ENCODE results near the gene CECR2. TPM values are rescaled to one million over a fixed set of nuclear protein-coding genes. Genes with fewer than 3 reads are reported as not detected.

The CECR2 gene
- total RNA-seq, 3 donors from 2014 or later = 0.05 to 0.14 (median 0.08) TPM

DNA sequence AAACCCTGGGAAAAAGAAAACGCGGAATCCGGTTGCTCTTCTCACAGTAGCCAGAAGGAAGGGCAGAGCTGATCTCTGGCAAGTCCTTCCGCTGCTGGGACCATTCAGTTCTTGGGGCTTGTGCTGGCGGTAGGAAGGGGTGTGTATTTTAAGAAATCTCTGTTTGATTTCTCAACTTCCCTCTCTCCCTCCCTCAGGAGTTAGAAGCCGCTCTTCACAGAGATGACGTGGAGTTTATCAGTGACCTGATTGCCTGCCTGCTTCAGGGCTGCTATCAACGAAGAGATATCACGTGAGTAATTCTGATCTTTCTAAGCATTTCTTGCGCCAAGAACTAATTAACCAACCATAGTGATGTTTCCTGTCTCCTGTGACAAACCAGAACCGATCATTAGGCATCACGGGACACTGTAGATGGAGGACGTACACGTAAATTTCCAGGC is 108.2 kb downstream of the CECR2 start:
- H3K9me3 Mint-ChIP-seq = no peaks in the 10 kb centered on the region

DNA sequence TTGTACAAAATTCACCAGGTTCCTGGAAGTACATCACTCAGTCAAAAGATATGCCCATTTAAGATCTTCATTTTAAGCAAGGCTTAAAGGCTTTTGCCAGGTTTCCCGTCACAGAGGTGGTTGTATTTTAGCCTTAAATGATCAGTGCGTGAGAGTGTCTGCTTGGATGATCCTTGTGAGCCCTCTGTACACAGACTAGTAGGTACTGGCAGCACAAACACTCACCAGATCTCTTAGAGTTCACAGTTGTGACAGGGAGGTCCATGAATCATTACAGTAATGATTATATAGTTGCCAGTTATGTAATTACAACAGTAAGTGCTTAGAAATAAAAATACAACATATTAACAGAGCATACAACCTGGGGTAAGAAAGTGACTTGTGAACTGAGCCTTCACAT is 109.9 kb downstream of the CECR2 start:
- peaks cover 22% of the 10 kb centered on the region for H3K27me3 Mint-ChIP-seq (ENCODE audit: low read depth)
- no peaks in the 10 kb centered on the region for H3K4me1 Mint-ChIP-seq (ENCODE audit: low read depth)
- ATAC-seq = no peak
- H3K36me3 Mint-ChIP-seq (ENCODE audit: insufficient read depth) = no peaks in the 10 kb centered on the region
- H3K9me3 Mint-ChIP-seq = no peaks in the 10 kb centered on the region
- no peak overlapping the region for H3K4me3 Mint-ChIP-seq
- no peak for DNase-seq

More for the DNA sequence above, 108.2 kb downstream of the CECR2 start:
- Mint-ChIP-seq H3K4me3 (no peak overlapping the region), H3K4me1 (ENCODE audit: low read depth) (no peaks in the 10 kb centered on the region), H3K27me3 (ENCODE audit: low read depth) (peaks cover 25% of the 10 kb centered on the region), H3K36me3 (ENCODE audit: insufficient read depth) (no peaks in the 10 kb centered on the region)
- DNase-seq (no peak), ATAC-seq (no peak)

DNA sequence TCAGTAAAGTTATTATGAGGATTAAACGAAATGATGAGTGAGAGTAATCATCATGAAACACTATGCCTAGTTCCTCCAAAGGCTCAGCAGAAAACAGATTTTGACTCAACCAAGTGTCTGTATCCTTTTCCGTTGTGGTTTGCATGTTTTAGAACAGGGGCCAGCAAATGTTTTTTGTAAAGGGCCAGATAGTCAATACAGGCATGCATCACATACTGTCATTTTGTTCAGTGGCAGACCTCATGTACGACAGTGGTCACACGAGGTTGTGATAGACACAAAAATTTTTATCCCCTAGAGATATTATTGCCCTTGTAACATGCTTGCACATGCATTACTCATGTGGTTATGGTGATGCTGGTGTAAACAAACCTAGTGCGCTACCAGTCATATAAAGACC is 112.2 kb downstream of the CECR2 start:
- ATAC-seq = no peak
- peaks cover 22% of the 10 kb centered on the region for H3K27me3 Mint-ChIP-seq (ENCODE audit: low read depth)
- DNase-seq = no peak
- H3K4me3 Mint-ChIP-seq = no peak overlapping the region
- H3K4me1 Mint-ChIP-seq (ENCODE audit: low read depth) = no peaks in the 10 kb centered on the region
- no peaks in the 10 kb centered on the region for H3K9me3 Mint-ChIP-seq
- no peaks in the 10 kb centered on the region for H3K36me3 Mint-ChIP-seq (ENCODE audit: insufficient read depth)

DNA sequence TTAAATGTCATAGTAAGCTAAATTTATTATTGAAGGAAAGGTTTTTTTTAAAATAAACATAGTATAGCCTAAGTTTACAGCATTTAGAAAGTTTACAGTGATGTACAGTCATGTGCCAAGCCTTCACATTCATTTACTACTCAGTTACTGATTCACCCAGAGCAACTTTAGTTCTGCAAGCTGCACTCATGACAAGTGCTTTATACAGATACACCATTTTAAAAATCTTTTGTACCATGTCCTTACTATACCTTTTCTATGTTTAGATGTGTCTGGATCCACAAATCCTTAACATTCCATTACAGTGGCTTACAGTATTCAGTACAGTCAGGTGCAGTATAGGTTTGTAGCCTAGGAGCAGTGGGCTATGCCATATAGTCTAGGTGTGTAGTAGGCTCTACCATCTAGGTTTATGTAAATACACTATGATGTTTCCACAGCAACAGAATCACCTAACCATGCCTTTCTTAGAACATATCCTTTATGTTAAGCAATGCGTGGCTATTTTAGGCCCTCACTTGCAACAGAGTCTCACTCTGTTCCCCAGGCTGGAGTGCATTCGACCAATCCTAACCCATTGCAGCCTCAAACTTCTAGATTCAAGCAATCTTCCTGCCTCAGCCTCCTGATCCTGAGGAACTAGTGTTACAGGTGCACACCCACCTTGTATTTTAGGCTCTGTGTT is 114.6 kb downstream of the CECR2 start:
- no peak for DNase-seq
- no peaks in the 10 kb centered on the region for H3K9me3 Mint-ChIP-seq
- H3K27me3 Mint-ChIP-seq (ENCODE audit: low read depth) = peaks cover 7% of the 10 kb centered on the region
- no peak for ATAC-seq
- H3K4me3 Mint-ChIP-seq = no peak overlapping the region
- no peaks in the 10 kb centered on the region for H3K36me3 Mint-ChIP-seq (ENCODE audit: insufficient read depth)
- H3K4me1 Mint-ChIP-seq (ENCODE audit: low read depth) = no peaks in the 10 kb centered on the region

DNA sequence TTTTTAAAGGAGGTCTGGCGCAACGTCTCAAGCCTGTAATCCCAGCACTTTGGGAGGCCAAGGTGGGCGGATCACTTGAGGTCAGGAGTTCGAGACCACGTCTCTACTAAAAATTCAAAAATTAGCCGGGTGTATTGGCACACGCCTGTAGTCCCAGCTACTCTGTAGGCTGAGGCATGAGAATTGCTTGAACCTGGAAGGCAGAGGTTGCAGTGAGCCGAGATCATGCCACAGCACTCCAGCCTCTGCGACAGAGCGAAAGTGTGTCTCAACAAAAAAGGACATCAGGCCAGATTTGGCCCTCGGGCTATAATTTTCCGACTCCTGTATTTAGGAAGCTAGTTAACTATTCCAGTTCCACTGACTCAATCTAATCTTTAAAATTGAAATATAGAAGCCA is 115.3 kb downstream of the CECR2 start:
- DNase-seq (no peak), ATAC-seq (no peak)
- no peaks in the 10 kb centered on the region for H3K27me3 Mint-ChIP-seq (ENCODE audit: low read depth)
- H3K4me1 Mint-ChIP-seq (ENCODE audit: low read depth) = no peaks in the 10 kb centered on the region
- no peaks in the 10 kb centered on the region for H3K9me3 Mint-ChIP-seq
- H3K4me3 Mint-ChIP-seq = no peak overlapping the region
- no peaks in the 10 kb centered on the region for H3K36me3 Mint-ChIP-seq (ENCODE audit: insufficient read depth)

DNA sequence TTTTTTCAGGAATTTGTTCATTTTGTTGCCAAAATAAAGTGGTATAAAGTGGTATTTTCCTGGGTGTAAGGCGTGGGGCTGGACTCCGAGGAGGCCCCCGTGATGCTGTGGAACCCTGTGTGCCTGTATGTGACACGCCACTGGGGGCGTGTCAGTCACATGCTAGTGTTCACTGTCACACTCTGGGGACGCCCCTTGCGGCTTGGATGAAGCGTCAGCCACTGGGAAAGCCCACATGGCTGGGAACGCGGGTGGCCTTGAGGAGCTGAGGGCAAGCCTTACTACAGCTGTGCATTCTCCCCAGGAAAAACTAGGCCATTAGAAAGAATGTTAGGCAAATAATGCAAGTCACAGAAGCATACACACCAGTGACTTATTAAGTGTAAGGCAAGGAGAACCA is 117.1 kb downstream of the CECR2 start:
- H3K27me3 Mint-ChIP-seq (ENCODE audit: low read depth) = no peaks in the 10 kb centered on the region
- DNase-seq (no peak), ATAC-seq (no peak)
- H3K4me1 Mint-ChIP-seq (ENCODE audit: low read depth) = no peaks in the 10 kb centered on the region
- H3K4me3 Mint-ChIP-seq = no peak overlapping the region
- no peaks in the 10 kb centered on the region for H3K36me3 Mint-ChIP-seq (ENCODE audit: insufficient read depth)
- H3K9me3 Mint-ChIP-seq = no peaks in the 10 kb centered on the region

DNA sequence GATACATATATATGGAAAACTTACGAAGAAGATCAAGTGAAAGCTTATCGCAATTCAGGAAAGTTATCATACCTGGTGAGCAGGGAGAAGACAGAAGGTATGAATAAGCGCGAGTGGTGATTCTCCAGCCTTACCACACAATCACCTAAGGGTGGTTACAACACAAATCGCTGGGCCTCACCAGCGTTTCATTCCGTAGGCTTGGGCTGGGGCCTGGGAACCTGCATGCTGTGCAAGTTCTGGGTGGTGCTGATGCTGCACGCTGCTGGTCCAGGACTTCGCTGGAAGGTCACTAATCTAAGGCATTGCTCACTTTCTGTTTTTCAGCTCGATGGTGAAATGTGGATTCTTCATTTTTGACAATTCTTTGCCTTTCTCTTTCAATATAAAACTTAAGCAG is 117.5 kb downstream of the CECR2 start:
- Mint-ChIP-seq H3K36me3 (ENCODE audit: insufficient read depth) (no peaks in the 10 kb centered on the region), H3K9me3 (no peaks in the 10 kb centered on the region), H3K4me1 (ENCODE audit: low read depth) (no peaks in the 10 kb centered on the region), H3K27me3 (ENCODE audit: low read depth) (no peaks in the 10 kb centered on the region), H3K4me3 (no peak overlapping the region)
- ATAC-seq = no peak
- DNase-seq = no peak

DNA sequence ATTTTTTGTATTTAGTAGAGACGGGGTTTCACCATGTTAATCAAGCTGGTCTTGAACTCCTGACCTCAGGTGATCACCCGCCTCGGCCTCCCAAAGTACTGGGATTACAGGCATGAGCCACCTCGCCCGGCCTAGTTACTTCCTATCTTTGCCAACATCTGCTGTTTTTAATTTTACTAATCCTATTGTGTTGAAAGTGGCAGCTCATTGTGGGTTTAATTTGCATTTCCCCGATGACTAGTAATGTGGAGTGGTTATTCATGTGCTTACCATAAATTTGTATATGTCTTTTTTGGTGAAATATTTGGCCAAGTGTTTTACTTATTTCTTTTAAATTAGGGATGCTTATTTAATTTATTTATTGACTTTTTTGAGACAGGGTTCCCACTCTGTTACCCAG is 119.8 kb downstream of the CECR2 start:
- Mint-ChIP-seq H3K4me3 (no peak overlapping the region), H3K9me3 (no peaks in the 10 kb centered on the region), H3K27me3 (ENCODE audit: low read depth) (no peaks in the 10 kb centered on the region), H3K36me3 (ENCODE audit: insufficient read depth) (no peaks in the 10 kb centered on the region), H3K4me1 (ENCODE audit: low read depth) (no peaks in the 10 kb centered on the region)
- DNase-seq (no peak), ATAC-seq (no peak)

DNA sequence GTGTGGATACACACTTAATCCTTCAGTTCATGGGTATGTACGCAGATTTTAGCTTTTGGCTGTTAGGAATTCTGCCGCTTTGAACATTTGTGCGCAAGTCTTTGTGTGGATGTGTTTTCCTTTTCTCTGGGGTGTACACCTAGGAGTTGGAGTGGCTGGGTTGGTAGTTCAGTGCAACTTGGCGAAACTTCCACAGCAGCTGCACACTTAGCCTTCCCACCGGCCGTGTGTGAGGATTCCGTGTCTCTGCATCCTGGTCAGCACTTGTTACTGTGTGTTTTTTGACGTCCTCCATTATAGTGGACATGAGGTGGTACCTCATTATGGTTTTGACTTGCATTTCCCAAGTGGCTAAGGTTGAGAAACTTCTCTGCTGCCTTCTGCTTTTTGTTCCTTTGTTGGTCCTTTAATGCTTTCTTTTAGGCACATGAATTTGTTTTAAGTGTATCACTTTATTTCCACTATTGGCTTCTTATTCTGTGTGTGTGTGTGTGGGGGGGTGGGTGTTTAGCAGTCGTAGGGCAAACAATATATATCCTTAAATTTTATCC is 121.9 kb downstream of the CECR2 start:
- H3K4me3 Mint-ChIP-seq = no peak overlapping the region
- no peaks in the 10 kb centered on the region for H3K36me3 Mint-ChIP-seq (ENCODE audit: insufficient read depth)
- ATAC-seq (no peak), DNase-seq (no peak)
- H3K9me3 Mint-ChIP-seq = no peaks in the 10 kb centered on the region
- H3K4me1 Mint-ChIP-seq (ENCODE audit: low read depth) = no peaks in the 10 kb centered on the region
- H3K27me3 Mint-ChIP-seq (ENCODE audit: low read depth) = no peaks in the 10 kb centered on the region

DNA sequence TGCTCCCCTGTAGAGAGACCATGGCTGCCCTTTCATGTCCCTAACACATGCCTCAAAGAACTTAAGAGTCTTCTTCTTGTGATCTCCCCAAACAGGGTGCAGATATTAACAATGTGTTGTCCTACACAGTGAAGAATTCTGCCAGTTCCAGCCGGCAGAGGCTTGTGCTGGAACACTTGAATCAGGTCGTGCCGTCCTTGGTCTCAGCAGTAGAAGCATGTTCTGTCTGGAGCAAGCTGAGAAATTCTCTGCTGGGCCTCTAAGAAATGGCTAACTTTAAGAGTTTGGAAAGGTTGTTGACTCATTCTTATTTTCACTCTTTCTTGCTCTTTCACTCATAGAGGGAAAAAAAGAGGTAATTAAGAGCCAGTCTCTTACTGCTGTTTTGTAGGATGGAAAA is 123.0 kb downstream of the CECR2 start:
- Mint-ChIP-seq H3K36me3 (ENCODE audit: insufficient read depth) (no peaks in the 10 kb centered on the region), H3K27me3 (ENCODE audit: low read depth) (no peaks in the 10 kb centered on the region), H3K4me3 (no peak overlapping the region), H3K9me3 (no peaks in the 10 kb centered on the region), H3K4me1 (ENCODE audit: low read depth) (no peaks in the 10 kb centered on the region)
- DNase-seq = no peak
- ATAC-seq = no peak

DNA sequence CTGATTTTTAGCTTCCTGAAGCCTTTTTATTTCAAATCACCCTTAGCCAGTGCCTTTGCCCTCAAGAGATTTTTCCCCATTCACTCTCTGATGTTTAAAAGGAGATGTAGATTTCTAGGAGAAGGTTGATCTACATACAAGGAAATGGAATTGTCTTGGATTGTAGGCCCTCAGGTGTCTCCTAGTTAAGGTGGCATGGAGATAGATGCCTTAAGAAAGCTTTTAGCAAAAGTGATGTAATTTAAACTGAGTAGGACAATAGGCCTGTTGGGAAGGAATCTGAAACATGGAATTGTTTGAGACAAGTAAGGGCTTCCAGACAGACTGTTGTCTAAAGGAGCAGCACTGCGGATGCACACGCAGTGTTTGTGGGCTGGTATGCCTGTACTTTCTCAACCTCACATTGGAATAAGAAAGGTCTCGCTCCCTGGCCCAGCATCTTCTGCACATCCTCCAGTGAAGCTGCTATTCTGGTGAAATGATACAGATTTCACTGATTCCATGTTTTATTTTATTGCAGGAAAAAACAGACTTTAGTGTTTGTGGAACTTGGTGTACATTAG is 124.2 kb downstream of the CECR2 start:
- Mint-ChIP-seq H3K4me1 (ENCODE audit: low read depth) (no peaks in the 10 kb centered on the region), H3K4me3 (no peak overlapping the region), H3K9me3 (no peaks in the 10 kb centered on the region), H3K36me3 (ENCODE audit: insufficient read depth) (no peaks in the 10 kb centered on the region), H3K27me3 (ENCODE audit: low read depth) (peaks cover 4% of the 10 kb centered on the region)
- ATAC-seq (no peak), DNase-seq (no peak)

DNA sequence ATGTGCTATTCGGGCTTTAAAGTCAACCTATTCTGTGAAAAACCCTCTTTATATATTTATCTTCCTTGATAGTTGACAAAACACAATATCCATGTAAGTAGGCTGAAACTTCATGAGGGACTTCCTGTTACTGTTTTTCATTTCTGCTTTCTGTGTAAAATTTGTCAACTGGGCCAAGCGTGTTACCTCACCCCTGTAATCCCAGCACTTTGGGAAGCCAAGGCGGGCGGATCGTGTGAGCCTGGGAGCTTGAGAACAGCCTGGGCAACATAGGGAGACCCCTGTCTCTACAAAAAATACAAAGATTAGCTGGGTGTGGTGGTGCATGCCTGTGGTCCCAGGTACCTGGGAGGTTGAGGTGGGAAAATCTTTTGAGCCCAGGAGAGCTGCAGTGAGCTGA is 127.6 kb downstream of the CECR2 start:
- no peak for ATAC-seq
- Mint-ChIP-seq H3K9me3 (no peaks in the 10 kb centered on the region), H3K27me3 (ENCODE audit: low read depth) (peaks cover 8% of the 10 kb centered on the region), H3K4me3 (no peak overlapping the region), H3K36me3 (ENCODE audit: insufficient read depth) (no peaks in the 10 kb centered on the region), H3K4me1 (ENCODE audit: low read depth) (no peaks in the 10 kb centered on the region)
- DNase-seq = no peak

DNA sequence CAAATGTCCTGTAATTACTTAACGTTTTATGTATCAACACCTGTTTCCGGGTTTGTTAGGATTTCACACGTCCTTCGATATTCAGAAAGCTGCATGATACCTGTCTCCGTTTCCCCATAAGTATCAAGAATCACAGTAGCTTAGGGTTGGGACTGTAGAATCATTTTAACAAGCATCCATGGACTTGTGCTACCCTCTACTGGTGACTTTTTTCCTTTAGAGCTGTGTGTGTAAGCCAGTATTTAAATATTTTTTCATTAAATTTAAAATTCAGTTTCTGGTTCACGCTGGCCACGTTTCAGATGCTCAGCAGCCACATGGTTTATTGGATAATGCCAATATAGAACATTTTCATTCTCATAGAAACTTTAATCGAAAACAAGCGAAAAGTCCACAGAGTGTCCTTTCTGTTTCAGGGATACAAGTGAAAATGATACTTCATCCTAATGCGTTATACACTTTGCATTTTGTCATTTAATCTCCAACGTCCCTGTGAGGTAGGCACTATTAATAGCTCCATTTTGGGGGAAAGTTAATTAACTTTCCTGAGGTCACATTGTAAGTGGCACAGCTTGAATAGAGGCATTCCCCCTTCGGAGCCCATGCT is 132.5 kb downstream of the CECR2 start:
- no peaks in the 10 kb centered on the region for H3K4me1 Mint-ChIP-seq (ENCODE audit: low read depth)
- H3K36me3 Mint-ChIP-seq (ENCODE audit: insufficient read depth) = no peaks in the 10 kb centered on the region
- H3K4me3 Mint-ChIP-seq = no peak overlapping the region
- ATAC-seq (peak; percentile 51 to 73), DNase-seq (no peak)
- H3K27me3 Mint-ChIP-seq (ENCODE audit: low read depth) = peaks cover 8% of the 10 kb centered on the region
- H3K9me3 Mint-ChIP-seq = no peaks in the 10 kb centered on the region

DNA sequence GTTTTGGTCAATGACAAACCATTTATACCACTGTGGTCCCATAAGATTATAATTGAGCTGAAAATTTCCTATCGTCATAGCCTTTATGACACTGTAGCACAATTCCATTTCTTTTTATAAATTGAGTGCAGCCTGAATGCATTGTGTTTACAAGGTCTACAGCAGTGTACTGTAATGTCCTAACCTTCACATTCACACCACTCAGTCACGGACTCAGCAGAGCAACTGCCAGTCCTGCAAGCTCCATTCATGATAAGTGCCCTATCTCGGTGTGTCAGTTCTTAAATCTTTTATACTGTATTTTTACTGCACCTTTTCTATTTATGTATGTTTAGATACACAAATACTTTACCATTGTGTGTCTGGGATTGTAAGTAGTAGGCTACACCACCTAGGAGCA is 138.8 kb downstream of the CECR2 start:
- Mint-ChIP-seq H3K27me3 (ENCODE audit: low read depth) (peaks cover 3% of the 10 kb centered on the region), H3K36me3 (ENCODE audit: insufficient read depth) (no peaks in the 10 kb centered on the region), H3K4me3 (no peak overlapping the region), H3K9me3 (no peaks in the 10 kb centered on the region), H3K4me1 (ENCODE audit: low read depth) (no peaks in the 10 kb centered on the region)
- ATAC-seq (no peak), DNase-seq (no peak)

DNA sequence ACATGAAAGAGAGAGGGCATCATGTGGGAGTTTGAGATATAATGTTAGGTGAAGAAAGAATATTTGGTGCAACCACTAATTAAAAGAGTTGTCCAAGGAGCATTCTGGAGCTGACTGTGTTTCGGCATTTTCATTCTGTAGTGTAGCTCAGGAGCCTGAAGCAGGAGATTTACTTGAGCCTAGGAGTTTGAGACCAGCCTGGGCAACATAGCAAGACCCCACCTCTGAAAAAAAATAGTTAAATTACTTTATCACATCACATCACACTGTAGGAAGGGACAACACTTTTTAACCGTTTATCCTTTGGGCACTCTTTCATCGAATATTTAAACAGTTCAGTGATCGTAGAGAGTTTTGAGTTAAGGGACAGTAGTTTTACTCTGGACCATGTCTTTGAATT is 143.7 kb downstream of the CECR2 start:
- Mint-ChIP-seq H3K27me3 (ENCODE audit: low read depth) (peaks cover 3% of the 10 kb centered on the region), H3K36me3 (ENCODE audit: insufficient read depth) (no peaks in the 10 kb centered on the region), H3K4me3 (no peak overlapping the region), H3K4me1 (ENCODE audit: low read depth) (no peaks in the 10 kb centered on the region), H3K9me3 (no peaks in the 10 kb centered on the region)
- DNase-seq (no peak), ATAC-seq (no peak)
